ENCODE measurements around the gene SMIM35. TPM values are rescaled to one million over a fixed set of nuclear protein-coding genes. Genes with fewer than 3 reads are reported as not detected.

Gene SMIM35
- total and polyA plus RNA-seq, 2 donors (not counting 3 experiments of a cell fraction or from before 2014, with no cell fraction given) = not detected

DNA sequence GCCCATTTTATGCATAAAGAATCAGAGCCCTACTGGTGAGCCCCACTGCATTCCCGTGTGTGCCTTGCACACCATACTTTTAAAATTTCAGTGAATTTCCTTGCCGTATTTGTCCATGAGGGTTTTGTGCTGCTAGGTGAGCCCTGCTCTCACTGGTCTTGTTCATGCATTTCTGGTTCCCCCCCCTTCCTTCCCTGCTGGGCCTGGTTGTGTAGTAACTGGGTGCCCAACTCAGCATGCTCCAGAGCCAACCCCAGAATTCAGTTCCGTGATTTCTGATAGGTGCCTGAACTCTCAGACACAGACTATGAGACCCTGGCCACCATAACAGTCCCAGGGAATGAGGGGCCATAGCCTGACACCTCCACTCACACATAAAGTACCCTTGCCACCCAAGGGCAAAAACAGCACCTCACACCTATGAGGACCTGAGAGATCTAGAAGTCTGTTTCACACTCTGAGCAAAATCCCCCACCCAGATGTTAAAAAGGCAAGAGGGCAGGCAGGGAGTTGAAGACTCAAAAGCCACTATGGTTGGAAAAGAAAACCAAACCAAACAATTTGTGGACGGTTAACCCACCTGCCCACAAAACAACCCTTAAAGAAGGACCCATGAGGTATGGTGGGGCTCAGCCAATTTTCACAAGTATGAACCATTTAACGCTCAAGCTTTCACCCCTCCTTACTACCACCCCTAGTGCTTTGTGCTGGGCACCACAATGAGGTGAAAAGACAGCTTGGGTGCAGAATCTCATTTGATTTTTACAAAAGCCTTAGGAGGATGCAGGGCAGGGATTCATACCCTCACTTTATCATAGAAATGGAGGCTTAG is 117.4 kb downstream of the SMIM35 start:
- ChIA-PET CTCF (no interaction called here), POLR2A (no interaction called here)
- intact Hi-C loops (cut with micrococcal nuclease) = no loop called here
- H3K4me3 ChIP-seq (replicated peaks in 1 of 3; ENCODE audit: insufficient read depth in 1 of 3, low read depth in 1 of 3, low read length in 3 of 3) = no peak overlapping the region
- no peaks in the 10 kb centered on the region for H3K36me3 ChIP-seq (ENCODE audit: control insufficient read depth in 2 of 2, extremely low read depth in 1 of 2, insufficient read depth in 2 of 2, low read length in 2 of 2)
- no peak for TF ChIP-seq JUN (IDR thresholded peaks at IDR 0.05; ENCODE audit: borderline replicate concordance, insufficient read depth, insufficient read length, low read depth)
- no peak for TF ChIP-seq GATA2 (IDR thresholded peaks at IDR 0.05; ENCODE audit: insufficient read depth, insufficient read length, low read depth, low read length)
- no peak for TF ChIP-seq MAX (IDR thresholded peaks at IDR 0.05; ENCODE audit: insufficient read depth, insufficient read length)
- TF ChIP-seq MYC (IDR thresholded peaks at IDR 0.05; ENCODE audit: low read depth, low read length) = no peak
- TF ChIP-seq CTCF (IDR thresholded peaks at IDR 0.05; ENCODE audit: extremely low read depth in 1 of 2, insufficient read depth in 1 of 2, low read depth in 1 of 2, low read length in 2 of 2) = no peak
- no peak for TF ChIP-seq FOS (IDR thresholded peaks at IDR 0.05; ENCODE audit: borderline replicate concordance, insufficient read depth, low read length)
- TF ChIP-seq EZH2 (IDR thresholded peaks at IDR 0.05; ENCODE audit: borderline replicate concordance, low read depth, low read length, severe bottlenecking) = no peak
- TF ChIP-seq POLR2AphosphoS5 (IDR thresholded peaks at IDR 0.05; ENCODE audit: insufficient read depth, low read depth, low read length) = no peak
- TF ChIP-seq POLR2A (IDR thresholded peaks at IDR 0.05; ENCODE audit: low read depth, low read length) = no peak
- FAIRE-seq = no peak
- no peak overlapping the region for H3K4me2 ChIP-seq (ENCODE audit: insufficient read depth, low read length)
- BruUV-seq (replicated peaks) = no TSS peak
- H3K27ac ChIP-seq (ENCODE audit: insufficient read depth, low read depth, low read length) = no peak overlapping the region
- H2AFZ ChIP-seq (ENCODE audit: low read depth, low read length) = no peak overlapping the region
- no peak overlapping the region for H3K9ac ChIP-seq (replicated peaks; ENCODE audit: extremely low read depth, insufficient read depth, low read length)
- H4K20me1 ChIP-seq (replicated peaks; ENCODE audit: control insufficient read depth, extremely low read depth, insufficient read depth, low read length) = no peaks in the 10 kb centered on the region
- DNase-seq (ENCODE audit: low read depth, low spot score) = no peak
- dilution Hi-C loops (cut with MboI; ENCODE audit: extremely low pct_ligation_motif_present, low sequenced_read_pairs) = no loop called here
- peaks cover 28% of the 10 kb centered on the region for H3K4me1 ChIP-seq (ENCODE audit: control insufficient read depth, extremely low read depth, insufficient read depth, low read length)
- no peaks in the 10 kb centered on the region for H3K79me2 ChIP-seq (ENCODE audit: control insufficient read depth, insufficient read depth, low read length)
- H3K9me3 ChIP-seq (replicated peaks; ENCODE audit: control insufficient read depth, insufficient read depth, low read length) = no peaks in the 10 kb centered on the region
- H3K27me3 ChIP-seq (ENCODE audit: control insufficient read depth in 2 of 2, insufficient read depth in 2 of 2, low read length in 2 of 2) = no peaks in the 10 kb centered on the region
- H3K9me1 ChIP-seq (replicated peaks; ENCODE audit: control insufficient read depth, extremely low read depth, insufficient read depth, low read length) = no peaks in the 10 kb centered on the region

Measured in endothelial cell of umbilical vein (primary cell).